AG04450 (cell line): ENCODE results near the gene THBS3. TPM values are rescaled to one million over a fixed set of nuclear protein-coding genes. Genes with fewer than 3 reads are reported as not detected.

Experiments
- CTCF ChIA-PET: fragments of 300-600, 350-600 bp; formaldehyde crosslinking; extraction: SDS; loops from one replicate; lab custom pipeline; 2022; ENCODE audit warnings: antibody characterized with exemption, inconsistent platforms; lab: Charles Lee
- POLR2A ChIA-PET: fragments of 350-600 bp; formaldehyde crosslinking; extraction: SDS; loops from one replicate; lab custom pipeline; 2021; ENCODE audit warnings: antibody characterized with exemption, inconsistent platforms; lab: Yijun Ruan, JAX
- DNase-seq: peaks from one replicate; pipeline ENCODE4 v3.0.0-alpha.2; 2011; ENCODE audit warnings: low read depth, low spot score
- H3K27ac ChIP-seq: one replicate; pipeline ENCODE4 v1.5.1; 2012; ENCODE audit warnings: low read depth, low read length, control low read depth
- H3K27me3 ChIP-seq: one replicate; pipeline ENCODE4 v1.6.0; 2012; ENCODE audit warnings: low read length; ENCODE audit not compliant: control insufficient read depth, insufficient read depth
- H3K4me3 ChIP-seq: 2 replicates; pipeline ENCODE4 v1.5.1; 2011; ENCODE audit warnings: mild to moderate bottlenecking, low read depth, low read length, control low read depth
- H3K9me3 ChIP-seq: 2 replicates; pipeline ENCODE4 v1.5.1; 2012; ENCODE audit warnings: low read length; ENCODE audit not compliant: control insufficient read depth, insufficient read depth
- CTCF ChIP-seq: IDR thresholded peaks from 2 replicates; pipeline ENCODE4 v1.5.1; 2011; ENCODE audit warnings: low read depth, low read length, control low read depth, inconsistent platforms
- polyA plus RNA-seq: library from polyadenylated mRNA; depleted of rRNA; stranded (reverse); fragments of >200 nt; gene quantifications from 2 replicates; pipeline ENCODE4 v1.2.3, GENCODE V29; 2011

THBS3 gene
- polyA plus RNA-seq, 1 experiment: 32.5 TPM

- Histone ChIP-seq H3K9me3 (no peaks in the 10 kb centered on the region), H3K4me3 (no peak overlapping the region), H3K27ac (no peak overlapping the region), H3K27me3 (no peaks in the 10 kb centered on the region)
- no peak for TF ChIP-seq CTCF
- ChIA-PET POLR2A (no interaction called here), CTCF (interaction anchor here (5.4 kb wide), 1 partner anchor 45 kb away, joined by 55 read pairs; no protein-coding TSS in a partner anchor)
- DNase-seq: no peak
Measured at GRCh38 chr1:155205035-155205434, 2.7 kb downstream of the THBS3 start.

GRCh38 chr1:155202731-155203515 is 4.8 kb downstream of the THBS3 start:
- ChIA-PET CTCF (interaction anchor here (0.7 to 1.2 kb wide), 3 partner anchors 9 to 39 kb away, joined by 3 read pairs; partner anchors contain the start of gene KRTCAP2), POLR2A (no interaction called here)
- Histone ChIP-seq H3K27me3 (no peaks in the 10 kb centered on the region), H3K4me3 (no peak overlapping the region), H3K9me3 (no peaks in the 10 kb centered on the region), H3K27ac (no peak overlapping the region)
- DNase-seq: no peak
- TF ChIP-seq CTCF: no peak

- no peaks in the 10 kb centered on the region for H3K27me3 ChIP-seq
- TF ChIP-seq CTCF: no peak
- no peak overlapping the region for H3K4me3 ChIP-seq
- DNase-seq: no peak
- POLR2A ChIA-PET: no interaction called here
- H3K9me3 ChIP-seq: no peaks in the 10 kb centered on the region
- CTCF ChIA-PET: interaction anchor here (1.3 kb wide), 1 partner anchor 29 kb away, joined by 4 read pairs; the partner anchor contains the start of gene KRTCAP2
- no peak overlapping the region for H3K27ac ChIP-seq
Measured at GRCh38 chr1:155202198-155202597, 5.5 kb downstream of the THBS3 start.

GRCh38 chr1:155200920-155201319 is 6.8 kb downstream of the THBS3 start:
- DNase-seq: no peak
- no peak overlapping the region for H3K27ac ChIP-seq
- TF ChIP-seq CTCF: no peak
- H3K9me3 ChIP-seq: no peaks in the 10 kb centered on the region; the same call in 1 of the 2 replicates
- CTCF ChIA-PET: interaction anchor here (1.1 kb wide), 1 partner anchor 28 kb away, joined by 3 read pairs; the partner anchor contains the start of gene KRTCAP2
- H3K4me3 ChIP-seq: no peak overlapping the region
- POLR2A ChIA-PET: no interaction called here
- H3K27me3 ChIP-seq: no peaks in the 10 kb centered on the region

- Histone ChIP-seq H3K4me3 (no peak overlapping the region), H3K27me3 (no peaks in the 10 kb centered on the region), H3K27ac (no peak overlapping the region), H3K9me3 (no peaks in the 10 kb centered on the region; the same call in 1 of the 2 replicates)
- TF ChIP-seq CTCF: no peak
- DNase-seq: no peak
- CTCF ChIA-PET: no interaction called here
- POLR2A ChIA-PET: no interaction called here
Measured at GRCh38 chr1:155199792-155200191, 7.9 kb downstream of the THBS3 start.
